Measurements from ENCODE around the gene SECTM1.
A peak's percentile ranks its signal among the peaks of the same experiment; 100 is the strongest.

SECTM1 gene

DNA sequence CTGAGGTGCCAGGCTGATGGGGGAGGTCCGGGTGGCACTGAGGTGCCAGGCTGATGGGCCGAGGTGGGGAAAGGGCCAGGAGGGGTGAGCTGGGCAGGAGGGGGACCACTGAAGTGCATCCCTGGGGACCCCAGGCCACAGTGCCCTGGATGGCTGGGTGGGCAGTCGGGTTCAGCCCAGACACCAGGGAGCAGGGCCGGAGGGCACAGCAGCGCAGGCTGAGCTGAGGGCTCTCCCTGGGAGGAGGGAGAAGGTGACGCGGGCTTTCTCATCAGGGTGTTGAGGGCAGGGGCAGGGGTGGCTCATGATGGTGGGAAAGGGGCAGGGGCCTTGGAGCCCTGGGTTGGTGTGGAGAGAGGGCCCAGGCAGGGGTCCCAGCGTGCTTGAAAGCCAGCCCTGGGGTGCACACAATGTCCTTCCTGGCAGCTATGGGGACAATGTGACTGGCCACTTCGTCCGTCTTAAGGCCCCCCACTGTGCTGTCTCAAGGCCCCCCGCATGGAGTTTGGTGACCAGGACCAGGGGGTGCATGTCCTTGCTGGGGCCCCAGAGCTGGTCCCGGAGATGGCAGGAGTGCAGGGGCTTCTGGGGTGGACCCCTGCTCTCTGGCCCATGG lies 32.2 kb downstream of the SECTM1 start:
- no peak overlapping the region for H3K4me3 ChIP-seq (ENCODE audit: low read length)
- no peak for TF ChIP-seq ZNF274 (IDR thresholded peaks at IDR 0.05; ENCODE audit: low read depth, low read length)

DNA sequence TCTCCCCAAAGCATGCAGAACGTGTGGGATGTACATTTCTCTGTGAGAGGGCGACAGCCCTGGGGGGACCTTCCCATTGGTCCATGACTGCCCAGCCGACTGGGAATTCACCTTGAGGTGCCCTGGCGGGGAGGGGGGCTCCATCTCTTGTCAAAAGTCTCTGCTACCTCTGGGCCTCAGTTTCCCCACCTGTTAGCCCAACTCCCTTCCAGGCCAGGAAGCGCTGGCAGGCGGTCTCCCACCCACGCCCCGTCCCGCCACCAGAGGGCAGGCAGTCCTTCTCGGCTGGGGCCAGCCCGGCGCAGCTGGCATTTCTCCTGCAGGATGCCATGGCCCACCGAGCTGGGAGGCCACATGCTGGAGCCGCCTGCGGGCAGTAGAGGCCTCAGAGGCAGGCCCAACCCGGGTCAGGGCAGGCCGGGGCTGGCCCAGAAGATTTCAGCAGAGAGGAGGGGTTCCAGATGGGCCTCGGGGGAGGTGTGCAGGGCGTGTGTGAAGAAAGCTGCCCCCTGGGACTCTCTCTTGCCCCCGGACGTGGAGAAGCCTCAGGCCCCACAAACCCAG lies 32.8 kb downstream of the SECTM1 start:
- TF ChIP-seq ZNF274 (IDR thresholded peaks at IDR 0.05; ENCODE audit: low read depth, low read length): no peak
- H3K4me3 ChIP-seq (ENCODE audit: low read length): no peak overlapping the region

DNA sequence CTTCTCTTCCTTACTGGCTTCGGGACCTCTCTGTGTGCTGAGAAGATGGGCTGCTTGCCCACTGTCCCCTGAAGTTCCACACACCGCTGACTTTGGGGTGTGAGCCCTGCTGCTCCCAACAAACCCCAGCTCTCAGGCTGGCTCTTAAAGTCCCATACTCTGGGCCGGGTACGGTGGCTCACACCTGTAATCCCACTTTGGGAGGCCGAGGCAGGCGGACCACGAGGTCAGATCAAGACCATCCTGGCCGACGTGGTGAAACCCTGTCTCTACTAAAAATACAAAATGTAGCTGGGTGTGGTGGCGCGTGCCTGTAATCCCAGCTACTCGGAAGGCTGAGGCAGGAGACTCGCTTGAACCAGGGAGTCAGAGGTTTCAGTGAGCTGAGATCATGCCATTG lies 33.3 kb downstream of the SECTM1 start:
- H3K4me3 ChIP-seq (ENCODE audit: low read length): no peak overlapping the region

DNA sequence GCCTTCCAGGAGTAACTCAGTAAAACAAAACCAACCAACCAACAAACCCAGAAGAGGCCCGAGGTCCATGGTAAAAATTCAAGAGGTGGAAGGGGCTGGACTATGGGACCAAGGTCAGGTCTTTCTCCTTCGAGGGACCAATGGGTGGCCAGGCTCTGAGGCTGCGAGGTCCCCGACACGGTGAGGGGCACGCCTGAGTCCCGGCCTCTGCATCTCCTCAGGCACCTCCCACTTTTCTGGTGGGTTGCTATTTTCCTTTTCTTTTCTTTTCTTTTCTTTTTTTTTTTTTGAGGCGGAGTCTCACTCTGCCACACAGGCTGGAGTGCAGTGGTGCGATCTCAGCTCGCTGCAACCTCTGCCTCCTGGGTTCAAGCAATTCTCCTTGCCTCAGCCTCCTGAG lies 34.1 kb downstream of the SECTM1 start:
- no peak for TF ChIP-seq ZNF274 (IDR thresholded peaks at IDR 0.05; ENCODE audit: low read depth, low read length)
- H3K4me3 ChIP-seq (ENCODE audit: low read length): no peak overlapping the region

More for the DNA sequence above, 33.3 kb downstream of the SECTM1 start:
- TF ChIP-seq ZNF274 (IDR thresholded peaks at IDR 0.05; ENCODE audit: low read depth, low read length): no peak

DNA sequence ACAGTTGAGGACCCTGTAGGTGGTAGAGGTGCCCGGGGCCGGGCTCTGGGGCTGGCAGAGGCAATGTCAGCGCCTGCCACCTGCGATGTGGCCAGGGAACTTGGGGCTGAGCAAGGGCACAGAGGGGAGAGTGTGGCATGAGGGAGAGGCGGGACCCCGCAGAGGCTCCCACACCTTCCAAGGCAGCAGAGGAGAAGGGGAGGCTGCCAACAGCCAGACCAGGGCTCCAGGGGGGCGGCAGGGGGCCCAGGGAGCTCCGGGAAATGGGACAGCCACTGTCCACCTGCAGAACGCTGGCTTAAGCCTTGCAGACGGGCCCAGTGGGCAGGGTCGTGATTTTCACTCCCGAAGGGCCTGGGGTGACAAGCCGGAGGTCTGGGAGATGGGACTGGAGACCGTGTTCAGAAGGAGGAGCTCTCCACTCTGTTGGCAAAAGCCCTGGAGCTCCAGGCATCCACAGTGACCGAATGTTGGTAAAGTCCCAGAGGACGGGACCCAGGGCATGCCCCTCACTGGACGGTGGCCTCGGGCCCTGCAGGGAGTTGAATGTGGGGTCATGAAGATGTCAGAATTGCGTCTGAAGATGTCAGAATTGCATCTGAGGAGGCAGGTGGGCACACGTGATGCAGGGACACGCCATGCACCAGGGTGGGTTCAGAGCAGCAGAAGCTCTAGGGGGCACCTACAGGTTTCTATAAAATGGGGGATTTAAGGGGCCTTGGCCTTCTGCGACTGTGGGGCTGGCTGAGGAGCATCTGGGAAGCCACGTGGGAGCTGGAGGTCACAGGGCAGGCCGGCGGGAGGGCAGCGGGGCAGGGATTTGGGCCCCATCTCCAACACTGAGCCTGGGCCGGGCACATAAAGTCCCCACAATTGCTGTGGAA lies 34.8 kb downstream of the SECTM1 start:
- peak overlapping the region; percentile 69; the same call in 1 of the 2 replicates for H3K4me3 ChIP-seq (ENCODE audit: low read length)
- no peak for TF ChIP-seq ZNF274 (IDR thresholded peaks at IDR 0.05; ENCODE audit: low read depth, low read length)

DNA sequence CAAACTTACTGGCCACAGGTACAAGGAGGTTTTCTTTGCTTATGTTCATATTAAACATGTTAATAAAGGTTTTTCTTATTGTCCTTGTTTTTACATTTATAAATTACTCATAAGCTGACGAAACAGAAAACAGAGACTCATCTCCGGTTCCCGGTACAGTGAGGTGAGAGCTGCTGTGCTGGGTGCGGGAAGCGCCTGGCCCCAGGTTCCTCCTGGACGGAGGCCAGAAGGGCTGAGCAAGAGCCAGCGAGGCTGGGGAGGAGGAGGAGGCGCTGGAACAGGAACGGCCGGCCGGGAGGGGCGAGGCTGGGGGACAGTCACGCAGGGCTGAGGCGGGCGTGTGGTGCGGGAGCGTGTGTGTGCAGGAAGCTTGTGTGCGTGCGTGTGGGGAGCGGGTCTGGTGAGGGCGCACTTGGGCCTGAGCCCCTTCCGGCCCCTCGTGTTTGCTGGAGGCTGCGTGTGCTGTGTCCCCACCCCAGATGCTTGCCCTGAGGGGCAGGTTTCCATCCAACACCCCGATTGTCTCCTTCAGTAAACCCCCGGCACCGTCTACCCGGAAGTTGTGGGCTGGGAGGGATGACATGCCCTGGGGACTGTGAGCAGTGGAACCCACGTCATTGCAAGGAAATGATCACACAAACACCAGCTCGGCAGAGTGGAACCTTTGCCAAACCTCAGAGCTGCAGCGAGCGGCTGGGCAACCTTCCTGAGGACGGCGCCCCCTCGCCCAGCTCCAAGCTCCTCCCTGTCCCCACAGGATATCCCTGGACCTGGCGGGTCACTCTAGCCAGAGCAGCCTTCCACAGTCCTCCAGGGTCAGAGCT lies 35.6 kb downstream of the SECTM1 start:
- TF ChIP-seq ZNF274 (IDR thresholded peaks at IDR 0.05; ENCODE audit: low read depth, low read length): no peak
- H3K4me3 ChIP-seq (ENCODE audit: low read length): peak overlapping the region; percentile 69; the same call in 1 of the 2 replicates

DNA sequence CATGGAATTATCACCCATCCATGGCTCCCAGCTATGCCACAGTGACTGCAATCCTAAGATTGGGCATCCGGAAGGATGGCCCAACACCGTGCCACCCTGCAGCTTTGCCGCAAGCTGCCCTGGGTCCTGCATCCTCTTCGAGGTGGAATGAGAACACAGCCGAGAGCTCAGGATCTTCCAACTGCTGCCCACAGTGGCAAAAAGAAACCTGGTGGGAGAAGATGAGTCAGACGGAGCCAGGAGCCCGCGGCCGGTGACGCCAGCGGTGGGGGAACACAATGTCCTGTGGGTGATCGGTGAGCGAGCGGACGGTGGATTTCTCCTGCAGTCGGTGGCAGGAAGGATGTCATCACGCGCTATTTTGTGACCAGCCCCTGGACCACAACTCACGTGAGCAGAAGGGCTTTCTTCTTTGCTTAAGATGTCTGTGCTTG lies 36.3 kb downstream of the SECTM1 start:
- H3K4me3 ChIP-seq (ENCODE audit: low read length): peak overlapping the region; percentile 69; the same call in 1 of the 2 replicates
- TF ChIP-seq ZNF274 (IDR thresholded peaks at IDR 0.05; ENCODE audit: low read depth, low read length): no peak

DNA sequence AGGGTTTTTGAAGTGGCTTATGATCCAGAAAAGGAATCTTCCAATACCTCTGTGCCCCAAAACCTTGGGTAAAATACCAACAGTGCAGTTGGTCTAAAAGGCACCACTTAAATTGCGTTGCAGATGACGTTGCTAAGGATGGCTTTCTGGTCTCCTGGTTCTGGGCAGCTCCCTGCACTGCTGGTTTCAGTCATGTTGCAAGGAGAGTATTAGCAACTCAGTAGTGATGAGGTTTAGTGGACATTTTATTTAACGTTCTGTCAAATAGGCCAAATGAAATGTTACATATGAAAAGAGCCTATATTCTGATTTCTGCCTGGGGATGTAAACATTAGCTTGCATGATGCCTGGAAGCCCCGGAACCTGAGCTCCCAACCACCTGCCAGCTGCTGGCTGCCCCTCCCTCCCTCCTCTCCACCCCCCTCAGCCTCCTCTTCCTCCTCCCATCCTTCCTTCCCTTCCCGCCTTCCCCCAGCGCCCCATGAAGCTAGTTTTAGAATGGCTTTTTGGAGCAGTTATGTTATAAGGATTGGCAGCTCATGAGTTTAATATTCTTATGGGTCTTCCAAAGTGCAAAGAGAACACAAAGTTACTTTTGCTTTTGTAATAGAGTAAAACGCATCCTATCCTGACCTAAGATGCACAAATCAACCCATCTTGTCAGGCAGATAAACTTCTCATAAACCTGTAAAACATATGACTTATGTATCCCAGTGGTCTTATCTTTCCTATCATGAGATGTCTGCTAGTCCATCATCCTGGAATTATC lies 36.9 kb downstream of the SECTM1 start:
- no peak for TF ChIP-seq ZNF274 (IDR thresholded peaks at IDR 0.05; ENCODE audit: low read depth, low read length)
- H3K4me3 ChIP-seq (ENCODE audit: low read length): peak overlapping the region; percentile 69; the same call in 1 of the 2 replicates

DNA sequence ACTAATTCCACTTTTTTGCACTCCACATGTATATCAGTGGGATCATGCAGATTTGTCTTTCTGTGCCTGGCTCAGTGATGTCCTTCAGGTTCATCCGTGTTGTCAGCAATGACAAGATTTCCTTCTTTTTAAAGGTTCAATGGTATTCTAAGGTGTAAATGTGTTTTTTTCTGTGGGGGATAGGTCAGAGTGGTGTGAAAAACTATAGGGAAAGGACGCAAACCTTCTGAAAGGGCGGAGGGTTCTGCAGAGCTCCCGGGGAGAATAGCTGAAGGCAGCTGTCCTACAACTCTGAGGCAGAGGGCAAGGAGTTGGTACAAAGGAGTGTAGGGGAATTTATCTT lies 38.1 kb downstream of the SECTM1 start:
- H3K4me3 ChIP-seq (ENCODE audit: low read length): no peak overlapping the region
- TF ChIP-seq ZNF274 (IDR thresholded peaks at IDR 0.05; ENCODE audit: low read depth, low read length): no peak

DNA sequence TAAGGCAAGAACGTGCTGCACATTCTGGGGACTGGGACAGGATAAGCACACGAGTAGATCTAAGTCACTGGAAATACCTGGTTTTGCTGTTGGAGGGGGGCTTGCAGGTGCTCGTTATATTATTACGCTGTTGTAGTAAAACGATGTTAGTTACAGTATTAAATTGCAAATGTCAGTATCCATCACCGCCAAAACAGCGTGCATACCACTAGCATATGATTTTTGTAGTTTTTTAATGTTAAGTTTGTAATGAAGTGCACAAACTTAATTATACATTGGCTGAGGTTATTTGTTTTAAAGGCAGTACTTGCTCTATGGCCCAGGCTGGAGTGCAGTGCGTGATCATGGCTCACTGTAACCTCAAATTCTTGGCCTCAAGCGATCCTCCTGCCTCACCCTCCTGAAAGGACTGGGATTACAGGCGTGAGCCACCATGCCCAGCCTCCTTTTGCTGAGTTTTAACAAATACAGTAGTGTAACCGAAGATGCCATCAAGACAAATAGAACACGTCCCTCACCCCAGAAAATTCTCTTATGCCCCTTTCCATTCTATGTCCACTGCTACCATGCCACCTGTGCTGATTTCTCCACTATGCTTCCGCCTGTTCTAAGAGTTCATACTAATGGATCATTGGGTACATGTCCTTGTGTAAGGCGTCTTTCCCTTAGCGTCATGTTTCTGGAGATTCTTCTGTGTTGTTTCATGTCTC lies 39.3 kb downstream of the SECTM1 start:
- no peak for TF ChIP-seq ZNF274 (IDR thresholded peaks at IDR 0.05; ENCODE audit: low read depth, low read length)
- no peak overlapping the region for H3K4me3 ChIP-seq (ENCODE audit: low read length)

DNA sequence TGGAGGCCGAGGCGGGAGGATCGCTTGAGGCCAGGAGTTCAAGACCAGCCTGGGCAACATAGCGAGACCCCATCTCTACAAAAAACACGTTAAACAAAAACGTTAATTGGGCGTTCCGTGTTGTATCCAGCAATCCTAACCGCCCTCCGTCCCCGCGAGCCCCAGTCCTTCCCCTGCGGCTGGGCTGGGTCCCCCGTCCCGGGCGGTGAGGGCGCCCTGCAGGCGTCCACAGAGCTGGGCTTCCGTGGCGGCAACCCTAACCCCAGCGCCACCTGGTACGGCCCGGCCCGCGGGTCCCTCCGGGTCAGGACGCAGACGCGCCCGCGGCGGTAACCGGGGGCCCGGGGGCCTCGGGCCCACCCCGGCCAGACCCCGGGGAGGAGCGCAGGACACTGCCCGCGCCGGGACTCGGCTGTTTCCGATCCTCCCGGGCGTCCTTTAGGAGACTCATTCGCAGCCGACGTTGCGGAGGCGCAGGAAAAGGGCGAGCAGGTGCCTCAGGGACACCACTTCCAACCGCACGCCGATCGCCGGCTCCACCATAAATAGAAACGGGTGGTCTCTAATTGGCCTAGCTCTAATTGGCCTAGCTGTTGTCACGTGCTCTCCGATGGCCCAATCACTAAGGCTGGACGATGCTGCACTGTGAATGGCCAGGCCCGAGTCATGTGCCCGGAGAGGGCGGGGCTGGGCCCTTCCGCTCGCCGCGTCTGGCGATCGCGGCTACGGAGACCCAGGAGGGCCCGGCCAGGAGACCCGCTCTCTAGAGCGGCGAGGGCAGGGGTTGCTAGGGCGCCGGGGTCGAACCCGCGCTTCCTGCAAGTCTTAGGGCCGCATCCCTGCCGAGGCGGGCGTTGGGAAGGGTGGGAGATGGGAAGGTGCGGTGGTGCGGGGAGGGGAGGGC lies 41.1 kb downstream of the SECTM1 start:
- no peak for TF ChIP-seq ZNF274 (IDR thresholded peaks at IDR 0.05; ENCODE audit: low read depth, low read length)
- H3K4me3 ChIP-seq (ENCODE audit: low read length): peak overlapping the region; percentile 85
